Measurements from ENCODE around the gene LASP1. TPM values are rescaled to one million over a fixed set of nuclear protein-coding genes. Genes with fewer than 3 reads are reported as not detected.

LASP1 gene
- total and polyA plus RNA-seq, 4 donors, result 65.5 to 140 (median 82.0) TPM

DNA sequence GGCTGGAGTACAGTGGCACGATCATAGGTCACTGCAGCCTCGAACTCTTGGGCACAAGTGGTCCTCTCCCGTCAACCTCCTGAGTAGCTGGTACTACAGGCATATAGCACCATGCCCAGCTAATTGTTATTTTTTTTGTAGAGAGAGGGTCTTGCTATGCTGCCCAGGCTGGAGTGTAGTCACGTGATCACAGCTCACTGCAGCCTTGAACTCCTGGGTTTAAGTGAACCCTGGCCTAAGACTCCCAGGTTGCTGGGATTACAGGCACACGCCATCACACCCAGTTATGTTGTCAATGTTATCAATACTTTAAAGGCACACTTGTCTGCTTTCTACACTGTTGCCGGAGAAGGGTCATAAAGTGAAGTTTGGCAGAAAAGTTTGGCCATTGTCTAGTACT is 33.5 kb downstream of the LASP1 start:
- Histone ChIP-seq H3K36me3 (ENCODE audit: control insufficient read depth in 4 of 4, insufficient read depth in 4 of 4, low read length in 4 of 4) (peaks cover 0 to 32% (median 26%) of the 10 kb centered on the region in 4 donors), H3K27ac (ENCODE audit: low read depth in 1 of 2, low read length in 1 of 2) (no peak overlapping the region), H3K27me3 (ENCODE audit: control insufficient read depth in 3 of 3, insufficient read depth in 3 of 3, low read length in 2 of 3) (no peaks in the 10 kb centered on the region), H3K4me3 (no peak overlapping the region), H3K9ac (ENCODE audit: insufficient read depth in 1 of 2, low read length in 2 of 2) (no peak overlapping the region), H3K4me1 (ENCODE audit: control insufficient read depth in 5 of 5, insufficient read depth in 5 of 5, low read length in 5 of 5) (peaks cover 0 to 40% (median 5%) of the 10 kb centered on the region in 5 donors), H3K9me3 (ENCODE audit: control insufficient read depth in 4 of 4, insufficient read depth in 3 of 4, low read length in 3 of 4) (no peaks in the 10 kb centered on the region)
- TF ChIP-seq, protein P1, sequence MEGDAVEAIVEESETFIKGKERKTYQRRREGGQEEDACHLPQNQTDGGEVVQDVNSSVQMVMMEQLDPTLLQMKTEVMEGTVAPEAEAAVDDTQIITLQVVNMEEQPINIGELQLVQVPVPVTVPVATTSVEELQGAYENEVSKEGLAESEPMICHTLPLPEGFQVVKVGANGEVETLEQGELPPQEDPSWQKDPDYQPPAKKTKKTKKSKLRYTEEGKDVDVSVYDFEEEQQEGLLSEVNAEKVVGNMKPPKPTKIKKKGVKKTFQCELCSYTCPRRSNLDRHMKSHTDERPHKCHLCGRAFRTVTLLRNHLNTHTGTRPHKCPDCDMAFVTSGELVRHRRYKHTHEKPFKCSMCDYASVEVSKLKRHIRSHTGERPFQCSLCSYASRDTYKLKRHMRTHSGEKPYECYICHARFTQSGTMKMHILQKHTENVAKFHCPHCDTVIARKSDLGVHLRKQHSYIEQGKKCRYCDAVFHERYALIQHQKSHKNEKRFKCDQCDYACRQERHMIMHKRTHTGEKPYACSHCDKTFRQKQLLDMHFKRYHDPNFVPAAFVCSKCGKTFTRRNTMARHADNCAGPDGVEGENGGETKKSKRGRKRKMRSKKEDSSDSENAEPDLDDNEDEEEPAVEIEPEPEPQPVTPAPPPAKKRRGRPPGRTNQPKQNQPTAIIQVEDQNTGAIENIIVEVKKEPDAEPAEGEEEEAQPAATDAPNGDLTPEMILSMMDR (IDR thresholded peaks at IDR 0.05; ENCODE audit: control extremely low read depth, extremely low read depth), result no peak
- no peak for DNase-seq
- no peak for ATAC-seq (ENCODE audit: insufficient read depth, low FRiP score)
- 89 to 93% methylated on average over 6 of the region's 6 CpGs for WGBS, 2 donors

DNA sequence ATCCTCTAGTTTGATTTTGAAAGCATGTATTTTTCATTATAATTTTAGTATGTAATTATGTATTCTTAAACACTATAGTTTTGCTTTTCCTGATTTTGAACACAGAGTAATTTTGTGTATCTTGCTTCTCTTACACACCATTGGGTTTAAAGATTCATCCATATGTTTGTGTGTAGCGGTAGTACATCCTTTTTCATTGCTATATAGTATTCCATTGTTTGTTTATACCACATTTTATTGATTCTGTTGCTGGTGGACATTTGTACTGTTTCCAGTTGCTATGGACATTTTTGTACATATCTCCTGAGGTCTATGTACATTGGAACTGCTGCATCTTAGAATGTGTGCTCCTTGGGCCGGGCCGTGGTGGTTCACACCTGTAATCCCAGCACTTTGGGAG is 35.0 kb downstream of the LASP1 start:
- WGBS, 2 donors, result 99% methylated on average over 3 of the region's 3 CpGs
- Histone ChIP-seq H3K36me3 (ENCODE audit: control insufficient read depth in 4 of 4, insufficient read depth in 4 of 4, low read length in 4 of 4) (peaks cover 0 to 30% (median 18%) of the 10 kb centered on the region in 4 donors), H3K4me3 (no peak overlapping the region), H3K9me3 (ENCODE audit: control insufficient read depth in 4 of 4, insufficient read depth in 3 of 4, low read length in 3 of 4) (no peaks in the 10 kb centered on the region), H3K27ac (ENCODE audit: low read depth in 1 of 2, low read length in 1 of 2) (no peak overlapping the region), H3K9ac (ENCODE audit: insufficient read depth in 1 of 2, low read length in 2 of 2) (no peak overlapping the region), H3K27me3 (ENCODE audit: control insufficient read depth in 3 of 3, insufficient read depth in 3 of 3, low read length in 2 of 3) (no peaks in the 10 kb centered on the region), H3K4me1 (ENCODE audit: control insufficient read depth in 5 of 5, insufficient read depth in 5 of 5, low read length in 5 of 5) (peaks cover 0 to 34% (median 5%) of the 10 kb centered on the region in 5 donors)
- ATAC-seq (ENCODE audit: insufficient read depth, low FRiP score), result no peak
- TF ChIP-seq, protein P1 (IDR thresholded peaks at IDR 0.05; ENCODE audit: control extremely low read depth, extremely low read depth), result no peak
- no peak for DNase-seq

DNA sequence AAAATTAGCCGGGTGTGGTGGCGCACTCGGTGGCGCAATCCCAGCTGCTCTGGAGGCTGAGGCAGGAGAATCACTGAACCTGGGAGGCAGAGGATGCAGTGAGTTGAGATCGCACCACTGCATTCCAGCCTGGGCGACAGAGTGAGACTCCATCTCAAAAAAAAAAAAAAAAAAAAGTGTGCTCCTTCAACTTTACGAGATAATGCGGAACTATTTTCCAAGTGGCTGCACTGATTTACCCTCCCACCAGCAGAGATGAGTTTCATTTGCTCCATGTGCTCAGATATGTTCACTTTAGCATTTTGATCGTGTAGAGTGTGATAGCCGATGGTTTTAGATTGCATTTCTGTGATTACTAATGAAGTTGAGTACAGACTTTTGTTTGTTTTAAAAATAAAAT is 35.5 kb downstream of the LASP1 start:
- H3K36me3 ChIP-seq (ENCODE audit: control insufficient read depth in 4 of 4, insufficient read depth in 4 of 4, low read length in 4 of 4), result peaks cover 0 to 30% (median 18%) of the 10 kb centered on the region in 4 donors
- ATAC-seq (ENCODE audit: insufficient read depth, low FRiP score), result no peak
- peaks cover 0 to 33% (median 5%) of the 10 kb centered on the region in 5 donors for H3K4me1 ChIP-seq (ENCODE audit: control insufficient read depth in 5 of 5, insufficient read depth in 5 of 5, low read length in 5 of 5)

More for the DNA sequence above, 35.5 kb downstream of the LASP1 start:
- Histone ChIP-seq H3K9me3 (ENCODE audit: control insufficient read depth in 4 of 4, insufficient read depth in 3 of 4, low read length in 3 of 4) (no peaks in the 10 kb centered on the region), H3K9ac (ENCODE audit: insufficient read depth in 1 of 2, low read length in 2 of 2) (no peak overlapping the region), H3K27ac (ENCODE audit: low read depth in 1 of 2, low read length in 1 of 2) (no peak overlapping the region), H3K27me3 (ENCODE audit: control insufficient read depth in 3 of 3, insufficient read depth in 3 of 3, low read length in 2 of 3) (no peaks in the 10 kb centered on the region), H3K4me3 (no peak overlapping the region)
- 92 to 95% methylated on average over 10 of the region's 10 CpGs for WGBS, 2 donors
- no peak for DNase-seq
- TF ChIP-seq, protein P1 (IDR thresholded peaks at IDR 0.05; ENCODE audit: control extremely low read depth, extremely low read depth), result no peak

All from lung (tissue), 12 donors.